AG04449 (cell line): Measurements from ENCODE around the gene CLEC10A.
"Not testable (repeated sequence)": the region's sequence is repeated elsewhere in the genome, so short reads cannot be mapped to it uniquely, and the experiment has no call there.

Experiments
- CTCF ChIA-PET: fragments of 350-600 bp; formaldehyde crosslinking; extraction: SDS; loops from one replicate; lab custom pipeline; 2021; ENCODE audit warnings: antibody characterized with exemption; lab: Yijun Ruan, JAX
- POLR2A ChIA-PET: fragments of 400-600, 350-600 bp; formaldehyde crosslinking; extraction: SDS; loops from one replicate; lab custom pipeline; 2020; ENCODE audit warnings: antibody characterized with exemption, inconsistent platforms; lab: Yijun Ruan, JAX
- DNase-seq: peaks from one replicate; pipeline ENCODE4 v3.0.0-alpha.2; 2010; ENCODE audit warnings: low read depth, low spot score
- H3K4me3 ChIP-seq: 2 replicates; pipeline ENCODE4 v1.5.1; 2011; ENCODE audit warnings: low read depth, mild to moderate bottlenecking, control low read depth, low read length
- CTCF ChIP-seq: IDR thresholded peaks from one replicate; pipeline ENCODE4 v1.5.1; 2011; ENCODE audit warnings: mild to moderate bottlenecking, moderate library complexity, low read length, control low read depth, inconsistent platforms; ENCODE audit not compliant: insufficient read depth; ENCODE audit errors: missing control alignments

CLEC10A gene

GRCh38 chr17:7079581-7080455 lies at the start of gene CLEC10A:
Gene CLEC10A (minus strand): TSS chr17:7080251. CDS start chr17:7078812, 1,439 bp downstream.
- ChIA-PET CTCF (interaction anchor here (1.0 to 1.2 kb wide), 3 partner anchors 27 to 57 kb away, joined by 3 to 4 read pairs (median 3); no protein-coding TSS in a partner anchor), POLR2A (no interaction called here)
- H3K4me3 ChIP-seq, result no peak within 1 kb of the TSS
- no peak for DNase-seq
- no peak for TF ChIP-seq CTCF

GRCh38 chr17:7129311-7129710 lies 49.3 kb upstream of the CLEC10A start:
- POLR2A ChIA-PET, result no interaction called here
- no peak overlapping the region for H3K4me3 ChIP-seq
- no peak for DNase-seq
- CTCF ChIA-PET, result interaction anchor here (0.7 to 15.4 kb wide), 4 partner anchors 8 to 80 kb away, joined by 3 to 465 read pairs (median 4); partner anchors contain the start of gene SLC16A11
- no peak for TF ChIP-seq CTCF

- no peak overlapping the region for H3K4me3 ChIP-seq
- TF ChIP-seq CTCF, result no peak
- DNase-seq, result no peak
- POLR2A ChIA-PET, result no interaction called here
- CTCF ChIA-PET, result interaction anchor here (1.5 to 15.4 kb wide), 3 partner anchors 10 to 79 kb away, joined by 3 to 465 read pairs (median 6); partner anchors contain the start of gene SLC16A11
These were observed 48.1 kb upstream of the CLEC10A start for GRCh38 chr17:7128160-7128559.

GRCh38 chr17:7127501-7127900 lies 47.5 kb upstream of the CLEC10A start:
- POLR2A ChIA-PET, H3K4me3 ChIP-seq, DNase-seq: not testable (repeated sequence)
- CTCF ChIA-PET, result interaction anchor here (1.6 to 15.4 kb wide), 2 partner anchors 18 to 78 kb away, joined by 3 to 465 read pairs; partner anchors contain the start of gene SLC16A11

- CTCF ChIA-PET, result interaction anchor here (0.9 kb wide), 1 partner anchor 10 kb away, joined by 4 read pairs; no protein-coding TSS in a partner anchor
- DNase-seq, POLR2A ChIA-PET, H3K4me3 ChIP-seq: not testable (repeated sequence)
These were observed 46.3 kb upstream of the CLEC10A start for GRCh38 chr17:7126386-7126785.

GRCh38 chr17:7124923-7125322 lies 44.9 kb upstream of the CLEC10A start:
- ChIA-PET POLR2A (interaction anchor here (0.6 kb wide), 1 partner anchor 579 kb away, joined by 4 read pairs; no protein-coding TSS in a partner anchor), CTCF (interaction anchor here (0.9 to 1.6 kb wide), 4 partner anchors 9 to 73 kb away, joined by 4 to 9 read pairs (median 6); no protein-coding TSS in a partner anchor)
- no peak for DNase-seq
- H3K4me3 ChIP-seq, result no peak overlapping the region
- TF ChIP-seq CTCF, result no peak

- no peak overlapping the region for H3K4me3 ChIP-seq
- ChIA-PET POLR2A (no interaction called here), CTCF (interaction anchor here (1.2 to 1.6 kb wide), 3 partner anchors 10 to 72 kb away, joined by 4 to 9 read pairs (median 7); no protein-coding TSS in a partner anchor)
- TF ChIP-seq CTCF, result no peak
- DNase-seq, result no peak
These were observed 43.8 kb upstream of the CLEC10A start for GRCh38 chr17:7123844-7124243.
